K562 treated with DMSO at 1 percent for 4 hours (cell line): ENCODE measurements around the gene PCSK5. TPM values are rescaled to one million over a fixed set of nuclear protein-coding genes. Genes with fewer than 3 reads are reported as not detected.

Source experiments
- total RNA-seq: library from RNA; unstranded; fragments of 300-600 nt; gene quantifications from 2 replicates; pipeline ENCODE4 v1.2.3, GENCODE V29; 2022; ENCODE audit not compliant: insufficient read depth

The PCSK5 gene
- total RNA-seq = not detected in 2 replicates

DNA sequence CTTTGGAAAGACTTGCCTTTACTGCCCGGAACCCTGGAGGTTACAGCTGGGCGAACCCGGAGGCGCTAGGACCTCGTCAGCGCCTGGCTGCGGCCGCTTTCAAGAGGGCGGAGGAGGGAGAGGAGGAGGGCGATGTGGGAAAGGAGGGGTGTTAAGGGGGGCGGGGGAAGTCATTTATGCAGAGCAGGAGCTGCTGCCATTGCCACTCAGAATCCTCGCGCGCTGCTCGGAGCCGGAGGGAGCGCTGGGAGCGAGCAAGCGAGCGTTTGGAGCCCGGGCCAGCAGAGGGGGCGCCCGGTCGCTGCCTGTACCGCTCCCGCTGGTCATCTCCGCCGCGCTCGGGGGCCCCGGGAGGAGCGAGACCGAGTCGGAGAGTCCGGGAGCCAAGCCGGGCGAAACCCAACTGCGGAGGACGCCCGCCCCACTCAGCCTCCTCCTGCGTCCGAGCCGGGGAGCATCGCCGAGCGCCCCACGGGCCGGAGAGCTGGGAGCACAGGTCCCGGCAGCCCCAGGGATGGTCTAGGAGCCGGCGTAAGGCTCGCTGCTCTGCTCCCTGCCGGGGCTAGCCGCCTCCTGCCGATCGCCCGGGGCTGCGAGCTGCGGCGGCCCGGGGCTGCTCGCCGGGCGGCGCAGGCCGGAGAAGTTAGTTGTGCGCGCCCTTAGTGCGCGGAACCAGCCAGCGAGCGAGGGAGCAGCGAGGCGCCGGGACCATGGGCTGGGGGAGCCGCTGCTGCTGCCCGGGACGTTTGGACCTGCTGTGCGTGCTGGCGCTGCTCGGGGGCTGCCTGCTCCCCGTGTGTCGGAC is at the start of gene PCSK5:
Gene PCSK5, plus strand, starts transcription at position 202 of the 805 bp plus-strand sequence. Its CDS starts 509 bp downstream, at position 711.

DNA sequence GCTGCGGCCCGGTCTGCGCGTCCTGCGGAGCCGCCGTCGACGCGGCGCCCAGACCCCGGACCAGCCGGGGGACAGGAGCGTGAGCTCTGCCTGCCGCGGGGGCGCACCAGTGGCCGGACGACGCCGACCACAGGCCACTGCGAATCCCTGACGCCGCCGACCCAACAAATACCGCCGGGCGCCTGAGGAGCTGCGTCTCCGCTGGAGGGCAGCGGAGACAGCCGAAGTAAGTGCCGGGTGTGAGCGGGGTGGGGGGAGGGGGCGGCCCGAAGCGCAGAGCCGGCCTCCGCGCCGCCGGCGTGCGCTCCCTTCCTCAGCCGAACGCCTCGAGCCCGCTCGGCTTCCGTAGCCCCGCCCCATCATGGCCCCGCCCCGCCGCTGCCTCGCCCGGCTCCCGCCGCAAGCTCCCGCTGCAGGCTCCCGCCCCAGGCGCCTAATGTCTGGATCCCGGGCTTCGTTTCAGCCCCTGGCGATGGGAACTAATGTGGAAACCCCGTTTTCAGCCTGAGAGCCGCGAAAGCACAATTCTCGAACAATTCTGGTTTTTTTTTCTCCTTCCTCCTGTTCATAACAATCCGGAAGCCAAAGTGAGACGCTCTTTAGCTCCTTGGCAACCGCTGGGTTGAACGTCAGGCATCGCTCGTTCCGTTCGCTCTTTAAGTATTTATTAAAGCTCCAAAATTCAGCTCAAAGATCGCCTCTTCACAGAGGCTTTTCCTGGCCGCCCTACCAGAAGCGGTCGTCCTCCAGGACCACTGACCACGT is 503.9 kb downstream of the PCSK5 start, which contains the start of gene RFK:
Gene RFK, minus strand, starts transcription at position 232 of the 765 bp plus-strand sequence. CDS start 255 bp downstream, outside the sequence.

